NCI-H128 (cell line): ENCODE measurements around the gene SMARCD2.
A peak's percentile ranks its signal among the peaks of the same experiment; 100 is the strongest.
"Not testable (repeated sequence)": the region's sequence is repeated elsewhere in the genome, so short reads cannot be mapped to it uniquely, and the experiment has no call there.

Source experiments
- DNase-seq: peaks from one replicate; lab custom pipeline; 2025; ENCODE audit not compliant: unreplicated experiment; lab: John Stamatoyannopoulos, UW

SMARCD2 gene

DNA sequence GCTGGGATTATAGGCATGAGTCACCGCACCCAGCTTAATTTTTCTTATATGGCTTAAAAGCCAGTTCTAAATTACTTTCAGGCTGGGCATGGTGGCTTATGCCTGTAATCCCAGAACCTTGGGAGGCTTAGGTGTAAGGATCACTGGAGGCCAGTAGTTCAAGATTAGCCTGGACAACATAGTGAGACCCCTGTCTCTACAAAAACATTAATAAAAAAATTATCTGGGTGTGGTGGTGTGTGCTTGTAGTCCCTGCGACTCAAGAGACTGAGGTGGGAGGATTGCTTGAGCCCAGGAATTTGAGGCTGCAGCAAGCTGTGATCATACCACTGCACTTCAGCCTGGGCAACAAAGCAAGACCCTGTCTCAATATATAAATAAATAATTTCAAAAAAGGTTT is 10.8 kb upstream of the SMARCD2 start:
- DNase-seq, result no peak

DNA sequence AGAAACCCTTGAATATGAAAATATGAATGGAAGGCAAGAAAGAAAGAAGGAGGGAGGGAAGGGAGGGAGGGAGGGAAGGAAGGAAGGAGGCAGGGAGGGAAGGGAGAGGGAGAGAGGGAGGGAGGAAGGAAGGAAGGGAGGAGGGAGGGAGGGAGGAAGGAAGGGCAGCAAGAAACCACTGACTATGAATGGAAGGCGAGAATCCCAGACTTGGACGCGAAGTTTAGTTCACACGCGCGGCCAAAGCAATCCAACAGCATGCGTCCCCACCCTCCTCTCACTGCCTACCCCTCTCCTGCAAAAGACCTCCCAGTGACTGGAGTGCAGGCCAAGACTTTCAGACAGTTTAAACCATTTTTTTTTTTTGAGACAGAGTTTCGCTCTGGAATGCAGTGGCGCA is 7.9 kb upstream of the SMARCD2 start:
- no peak for DNase-seq

DNA sequence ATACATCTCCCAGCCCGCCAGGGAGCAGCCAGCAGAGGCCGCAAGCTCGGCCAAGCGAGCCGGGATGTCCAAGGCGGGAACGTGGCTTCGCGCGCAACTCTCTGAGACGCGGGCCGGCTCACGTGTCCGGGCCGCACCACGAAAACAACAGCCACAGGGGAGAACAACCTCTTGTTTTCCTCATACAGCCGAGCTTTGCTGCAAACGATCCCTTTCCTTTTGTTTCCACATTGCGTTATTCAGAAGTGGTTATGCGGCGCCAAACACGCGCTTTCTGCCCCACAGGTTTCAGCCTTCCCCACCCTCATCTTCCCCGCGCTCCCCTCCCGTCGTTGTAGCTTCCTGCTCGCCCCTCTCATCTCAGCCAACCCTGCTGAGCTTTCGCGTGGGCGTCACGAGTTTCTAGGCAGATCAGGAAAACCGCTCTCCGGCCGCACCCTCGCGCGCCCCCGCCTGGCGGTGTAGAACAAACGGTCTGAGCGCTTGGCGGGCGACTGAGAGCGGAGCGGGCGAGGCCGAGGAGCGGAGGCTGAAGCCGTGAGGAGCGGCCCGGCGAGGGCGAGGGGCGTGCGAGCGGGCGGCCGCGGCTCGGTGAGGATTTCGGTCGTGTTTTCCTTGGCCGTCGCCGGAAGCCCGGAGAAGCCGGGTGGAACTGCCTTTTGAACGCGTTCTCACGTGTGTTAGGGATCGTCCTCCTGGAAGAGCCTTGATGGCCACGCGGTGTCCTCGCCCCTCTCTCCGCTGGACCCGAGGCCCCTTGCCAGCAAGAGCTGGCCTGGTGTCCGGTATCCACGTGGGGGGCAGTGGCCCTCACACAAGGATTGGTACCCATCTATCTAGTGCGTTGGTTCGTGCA is 6.6 kb upstream of the SMARCD2 start:
- DNase-seq, result no peak

DNA sequence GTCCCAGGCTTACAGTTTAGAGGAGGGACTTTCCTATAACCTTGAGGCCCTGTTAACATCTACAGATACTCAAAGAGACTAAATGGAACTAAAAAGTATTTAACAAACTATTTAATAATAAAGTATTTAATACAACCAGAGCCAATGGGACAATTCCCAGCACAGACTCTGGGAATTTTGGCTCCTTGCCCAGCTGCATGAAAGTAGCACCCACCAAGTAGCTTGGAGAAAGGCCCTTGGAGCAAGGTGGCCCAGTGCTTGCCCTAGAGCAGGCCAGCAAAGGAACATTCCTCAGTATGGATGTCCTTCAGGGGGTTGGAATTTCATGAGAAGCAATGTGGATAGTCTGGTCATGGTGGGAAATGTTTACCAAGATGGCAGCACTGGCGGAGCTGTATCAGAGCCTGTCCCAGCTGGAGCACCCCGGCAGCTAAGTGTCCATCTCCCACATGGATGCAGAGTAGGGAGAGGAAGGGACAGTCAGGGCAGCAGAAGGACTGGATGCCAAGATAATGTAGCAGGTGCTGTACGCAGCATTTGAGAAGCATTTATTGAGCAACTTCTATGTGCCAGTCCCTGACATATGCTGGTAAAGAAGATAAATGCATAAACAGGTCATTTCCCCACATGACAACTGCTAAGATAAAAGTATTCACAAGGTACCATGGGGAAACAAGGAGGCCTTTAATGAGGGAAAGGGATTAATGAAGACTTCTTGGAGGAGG is 5.2 kb upstream of the SMARCD2 start:
- no peak for DNase-seq

DNA sequence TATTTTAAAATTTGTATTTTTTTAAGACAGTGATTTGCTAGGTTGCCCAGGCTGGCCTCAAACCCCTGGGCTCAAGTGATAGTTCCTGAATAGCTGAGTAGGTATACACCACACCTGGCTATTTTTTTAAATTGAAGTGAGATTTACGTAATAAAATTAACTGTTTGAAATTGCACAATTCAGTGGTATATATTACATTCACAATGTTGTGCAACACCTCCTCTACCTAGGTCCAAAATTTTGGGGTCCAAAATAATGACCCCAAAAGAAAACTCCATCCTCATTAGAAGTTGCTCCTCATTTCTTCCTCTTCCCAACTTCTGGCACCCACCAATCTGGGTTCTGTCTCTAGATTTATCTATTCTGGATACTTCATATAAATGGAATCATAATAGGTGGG is 3.0 kb upstream of the SMARCD2 start:
- DNase-seq, result no peak

DNA sequence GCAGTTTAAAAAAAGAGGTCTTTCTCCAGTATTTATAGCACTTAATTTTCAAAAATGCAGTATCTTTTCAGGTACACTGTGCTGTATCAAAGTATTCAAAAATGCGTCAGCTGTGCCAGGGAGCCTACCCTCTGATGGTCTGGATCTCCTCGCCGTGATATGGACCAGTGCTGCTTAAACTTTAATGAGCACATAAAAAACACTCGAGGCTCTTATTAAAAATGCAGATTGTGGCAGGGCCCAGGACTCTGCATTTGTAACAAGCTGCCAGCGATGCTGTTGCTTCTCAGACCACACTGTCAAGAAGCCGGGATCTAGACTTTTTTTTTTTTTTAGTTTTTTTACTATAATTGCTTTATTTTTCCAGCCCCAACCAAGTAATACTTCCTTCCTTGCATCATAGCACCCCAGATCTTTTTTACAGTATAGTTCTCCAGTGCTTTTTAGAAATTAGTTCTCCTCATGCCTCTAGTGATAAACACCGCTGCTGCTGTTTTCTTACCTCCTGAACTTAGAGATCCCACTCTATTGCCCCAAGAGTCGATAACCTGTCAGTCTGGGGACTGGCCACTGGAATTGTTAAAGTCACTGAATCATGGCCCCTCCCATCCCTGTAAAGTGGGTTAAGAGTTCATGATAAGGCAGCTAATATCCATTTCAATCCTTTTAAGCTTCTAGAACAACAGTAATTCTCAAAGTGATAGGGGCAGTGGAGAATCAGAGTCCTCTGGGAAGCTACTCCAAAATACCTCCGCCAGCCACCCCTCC is 1.6 kb upstream of the SMARCD2 start:
- no peak for DNase-seq

DNA sequence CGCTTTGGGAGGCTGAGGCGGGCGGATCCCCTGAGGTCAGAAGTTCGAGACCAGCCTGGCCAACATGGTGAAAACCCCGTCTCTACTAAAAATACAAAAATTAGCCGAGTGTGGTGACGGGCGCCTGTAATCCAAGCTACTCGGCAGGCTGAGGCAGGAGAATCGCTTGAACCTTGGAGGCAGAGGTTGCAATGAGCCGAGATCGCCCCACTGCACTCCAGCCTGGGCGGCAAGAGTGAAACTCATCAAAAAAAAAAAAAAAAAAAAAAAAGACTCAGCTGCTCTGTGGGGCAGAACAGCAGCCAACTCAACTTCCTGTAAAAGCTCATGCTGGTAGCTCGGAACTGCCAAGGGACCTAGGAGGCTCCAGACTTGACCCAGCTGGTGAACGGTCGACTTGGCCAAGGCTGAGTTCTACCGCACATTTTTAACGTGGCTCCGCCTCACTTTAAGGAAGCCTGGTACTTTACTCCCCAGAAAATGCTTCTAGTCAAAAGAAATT is 953 bp upstream of the SMARCD2 start:
- not testable (repeated sequence) for DNase-seq

DNA sequence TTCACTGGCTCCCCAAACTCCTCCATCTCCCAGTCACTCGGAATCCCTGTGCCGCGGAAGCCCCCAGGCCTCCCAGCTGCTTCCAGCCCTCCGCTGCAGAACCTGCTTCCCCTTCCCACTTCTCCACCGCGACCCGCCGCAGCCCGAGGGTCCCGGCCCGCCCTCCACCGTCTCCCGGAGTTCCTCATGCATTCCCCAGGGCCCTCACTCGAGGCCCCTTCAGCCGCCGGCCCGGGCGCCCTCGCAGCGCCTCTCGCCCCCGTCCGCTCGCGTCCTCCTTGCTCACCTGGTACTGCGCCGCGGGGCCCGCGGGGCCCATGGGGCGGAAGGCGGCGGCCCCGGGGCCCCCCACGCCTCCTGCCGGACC is 329 bp downstream of the SMARCD2 start:
- no peak for DNase-seq

DNA sequence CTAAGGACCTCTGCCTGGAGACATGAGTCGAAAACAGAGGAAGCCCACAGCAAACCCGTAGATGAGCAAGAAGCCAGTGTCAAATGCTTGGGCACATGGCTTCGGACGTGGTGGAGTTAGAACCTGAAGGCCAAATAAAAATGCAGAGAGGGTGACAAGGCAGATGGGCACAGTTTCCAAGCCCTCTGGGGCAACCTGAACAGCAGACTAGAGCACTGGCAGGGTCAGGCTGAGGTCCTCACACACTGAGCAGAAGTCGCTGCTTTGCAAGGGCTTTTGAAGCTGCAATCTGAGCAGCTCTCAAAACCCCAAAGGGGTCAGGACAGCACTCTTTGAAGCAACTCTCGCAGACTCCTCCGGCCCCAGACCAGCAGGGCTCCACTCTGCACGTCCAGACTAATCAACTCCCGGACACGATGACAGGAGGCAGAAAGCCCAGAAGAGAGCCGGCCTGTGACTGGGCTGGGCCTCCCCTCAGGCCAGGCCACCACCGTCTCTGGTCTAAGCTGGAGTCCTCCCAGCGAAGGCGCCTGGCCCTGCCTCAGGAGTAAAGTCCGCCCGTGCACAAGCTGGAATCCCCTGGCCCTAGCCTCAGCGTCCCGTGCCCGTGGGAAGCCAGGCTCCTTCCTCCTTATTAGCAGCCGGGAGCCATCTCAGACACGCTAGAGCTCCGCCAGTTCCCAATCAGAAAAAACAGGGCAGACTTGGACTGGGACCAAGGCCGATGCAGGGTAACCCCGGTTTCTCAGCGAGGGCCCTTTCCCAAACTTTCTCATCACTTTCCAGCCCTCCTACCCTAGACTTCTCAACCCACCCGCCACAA is 924 bp downstream of the SMARCD2 start:
- no peak for DNase-seq

DNA sequence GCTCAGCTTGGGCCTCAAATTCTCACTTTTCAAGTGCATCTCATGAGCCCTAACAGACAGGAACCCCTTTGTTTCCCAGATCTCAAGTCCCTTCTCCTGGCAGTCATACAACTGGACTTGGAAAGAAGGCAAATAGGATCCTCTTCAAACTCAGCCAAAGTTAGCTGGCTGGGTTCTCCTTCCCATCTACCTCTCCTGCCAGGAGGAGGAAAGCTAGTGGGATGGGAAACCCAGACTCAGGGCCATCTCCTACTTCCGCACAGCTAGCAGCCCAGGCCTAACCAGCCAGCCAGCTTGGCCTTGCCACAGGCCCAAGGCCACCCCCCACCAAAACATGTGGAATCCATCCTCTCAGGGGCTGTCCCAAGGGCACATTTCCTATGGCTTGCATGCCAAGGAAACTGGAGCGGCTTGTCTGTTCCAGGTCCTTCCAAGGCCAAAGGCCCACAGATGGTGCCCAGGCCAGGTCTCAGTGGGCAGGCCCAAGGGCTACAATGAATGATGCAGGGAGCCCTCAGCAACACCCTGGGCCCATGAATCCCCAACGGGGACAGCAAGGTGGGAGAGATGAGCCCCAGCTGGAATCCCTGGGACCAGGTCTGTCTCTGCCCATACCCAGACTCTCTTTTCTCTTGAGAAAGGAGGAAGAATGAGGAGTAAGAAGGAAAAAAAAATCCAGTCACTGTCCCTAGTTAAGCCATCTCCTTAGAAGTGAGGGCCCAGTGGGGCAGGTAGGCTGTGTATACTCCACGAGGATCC is 1.7 kb downstream of the SMARCD2 start:
- no peak for DNase-seq

DNA sequence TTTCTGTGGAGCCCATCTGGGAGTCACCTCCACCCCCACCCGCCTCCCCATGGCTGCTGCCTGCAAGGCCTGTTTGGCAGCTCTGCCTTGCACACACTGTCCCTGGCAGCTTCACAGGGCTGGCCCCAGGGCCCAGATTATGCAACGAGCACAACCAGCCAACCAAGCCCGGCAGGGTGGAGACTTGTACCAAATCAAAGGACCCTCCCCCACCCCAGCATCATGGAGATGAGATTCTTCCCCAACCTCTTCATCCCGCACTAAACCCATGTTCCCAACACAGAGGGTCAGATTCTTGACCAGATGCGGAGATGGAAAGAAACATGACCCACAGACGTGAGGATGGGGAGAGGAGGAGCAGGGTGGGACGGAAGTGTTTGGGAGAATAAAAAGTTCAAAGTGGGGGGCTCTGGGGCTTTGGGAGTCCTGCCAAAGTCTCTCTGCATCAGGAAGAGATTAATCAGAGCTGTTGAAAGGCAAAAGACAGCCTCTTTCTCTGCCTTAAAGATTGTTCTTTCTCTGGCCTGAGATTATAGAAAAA is 3.8 kb downstream of the SMARCD2 start:
- no peak for DNase-seq

DNA sequence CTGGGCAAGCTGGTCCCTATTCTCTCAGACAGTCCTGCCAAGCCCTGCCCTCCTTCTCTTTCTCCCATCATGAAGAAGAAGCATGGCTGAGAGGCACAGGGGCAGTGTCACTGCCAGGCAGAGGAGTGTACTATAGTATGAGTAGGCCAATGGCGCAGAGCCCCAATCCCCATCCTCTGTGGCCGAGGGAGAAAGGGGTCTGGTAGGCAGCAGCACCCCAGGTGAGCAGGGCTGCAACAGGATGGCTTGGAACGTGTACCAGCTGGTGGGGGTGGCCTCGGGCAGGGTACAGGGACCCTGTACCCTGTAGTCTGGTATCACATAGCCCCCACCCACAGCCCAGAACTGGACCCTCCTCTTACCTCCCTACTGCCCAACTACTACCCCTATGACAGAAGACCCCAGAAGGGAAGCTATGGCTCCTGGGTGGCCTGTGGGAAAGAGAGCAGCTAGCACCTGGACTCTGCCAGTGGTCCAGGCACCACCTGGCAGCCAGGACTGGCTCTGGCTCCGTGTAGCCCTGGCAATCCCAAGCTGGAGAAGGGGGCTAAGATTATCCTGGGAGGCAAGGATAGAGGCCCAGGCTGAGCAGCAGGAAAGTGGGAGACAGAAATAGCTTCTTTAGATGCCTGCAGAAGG is 4.4 kb downstream of the SMARCD2 start:
- DNase-seq, result no peak

DNA sequence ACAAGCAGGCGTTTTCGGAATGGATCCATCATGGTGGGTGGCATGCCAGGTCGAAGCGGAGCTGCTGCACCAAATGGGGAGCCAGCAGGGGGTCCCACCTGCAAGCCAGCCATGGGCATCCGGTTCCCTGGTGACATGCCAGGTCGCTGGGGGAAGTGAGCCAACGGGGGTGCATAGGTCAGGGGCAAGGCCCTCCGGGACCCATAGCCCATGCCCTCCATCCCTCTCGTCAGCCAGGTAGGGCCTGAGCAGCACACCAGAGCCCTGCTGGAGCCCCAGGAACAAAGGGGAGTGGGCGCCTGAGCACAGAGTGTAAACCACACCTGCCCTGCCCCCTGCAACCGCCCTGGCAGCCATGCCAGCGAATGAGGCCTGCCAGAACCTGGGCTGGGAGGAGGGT is 5.0 kb downstream of the SMARCD2 start:
- DNase-seq, result no peak

DNA sequence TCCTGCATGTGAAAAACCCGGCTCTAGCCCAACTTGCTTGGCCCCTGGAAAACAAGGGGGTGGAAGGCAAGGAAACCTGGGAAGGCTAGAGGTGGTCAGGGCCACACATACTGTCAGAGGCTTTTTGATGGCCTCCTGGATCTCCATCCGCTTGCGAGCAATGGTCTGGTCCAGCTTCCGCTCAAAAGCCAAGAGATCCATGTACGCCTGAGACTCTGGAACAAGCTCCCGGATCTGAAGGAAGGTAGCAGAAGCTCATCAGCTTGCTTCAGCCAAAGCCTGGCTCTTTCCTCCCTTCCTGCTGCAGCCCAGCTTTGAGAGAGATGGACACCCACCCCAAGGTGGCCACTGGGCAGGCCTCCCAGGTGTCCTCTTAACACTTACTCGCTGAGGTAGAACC is 5.7 kb downstream of the SMARCD2 start:
- DNase-seq, result no peak

DNA sequence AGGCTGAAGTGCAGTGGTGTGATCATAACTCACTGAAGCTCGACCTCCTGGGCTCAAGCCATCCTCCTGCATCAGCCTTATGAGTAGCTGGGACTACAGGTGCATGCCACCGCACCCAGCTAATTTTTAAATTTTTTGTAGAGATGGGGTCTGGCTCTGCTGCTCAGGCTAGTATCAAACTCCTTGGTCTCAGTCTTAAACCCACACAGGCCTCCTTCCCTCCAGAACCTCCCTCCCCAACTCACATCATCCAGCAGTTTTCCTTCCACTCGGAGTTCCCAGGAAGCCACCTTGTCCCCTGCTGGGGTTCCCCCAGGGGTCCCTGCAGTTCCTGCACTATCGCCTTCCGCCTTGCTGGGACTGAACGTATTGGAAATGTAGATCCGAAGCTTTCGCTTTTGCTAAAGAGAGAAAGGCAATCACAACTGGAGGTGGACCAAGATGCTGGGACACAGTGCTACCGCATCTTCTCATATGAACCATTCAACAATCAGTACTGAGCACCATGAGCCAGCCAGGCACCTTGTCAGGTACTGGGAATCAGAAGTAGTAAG is 7.2 kb downstream of the SMARCD2 start:
- no peak for DNase-seq

DNA sequence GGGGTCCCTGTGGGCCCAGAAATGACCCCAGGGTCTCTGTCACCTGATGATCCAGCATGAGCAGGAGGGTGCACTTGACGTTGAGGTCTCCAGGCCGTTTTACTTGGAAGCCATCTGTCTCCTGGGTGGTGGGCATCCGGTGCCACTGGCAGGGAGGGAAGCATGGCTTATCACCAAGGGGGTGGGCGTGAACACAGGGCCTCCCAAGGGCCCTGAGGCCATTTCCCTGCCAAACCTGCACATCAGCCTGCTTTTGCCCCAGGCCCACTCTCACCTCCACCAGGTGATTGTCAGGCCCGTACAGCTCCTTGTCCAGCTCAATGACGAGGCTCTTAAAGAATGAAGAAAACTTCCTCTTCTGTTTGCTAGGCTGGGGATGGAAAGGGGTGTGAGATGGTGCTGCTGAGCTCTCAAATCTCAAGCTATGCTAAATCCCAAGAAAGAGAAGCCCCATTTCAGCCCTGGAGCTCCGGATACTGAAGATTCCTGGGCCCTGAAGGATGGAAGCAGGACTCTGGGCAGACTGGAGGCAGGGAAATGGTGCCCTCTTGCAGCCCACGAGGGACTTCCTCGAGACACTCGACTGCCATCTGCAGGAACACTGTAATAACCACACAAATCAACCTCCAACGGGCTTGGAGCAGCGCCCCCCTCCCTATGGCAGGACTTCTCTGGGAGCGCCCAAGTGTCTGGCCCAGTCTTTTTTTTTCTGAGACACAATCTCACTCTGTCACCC is 7.9 kb downstream of the SMARCD2 start:
- DNase-seq, result peak; percentile 15

DNA sequence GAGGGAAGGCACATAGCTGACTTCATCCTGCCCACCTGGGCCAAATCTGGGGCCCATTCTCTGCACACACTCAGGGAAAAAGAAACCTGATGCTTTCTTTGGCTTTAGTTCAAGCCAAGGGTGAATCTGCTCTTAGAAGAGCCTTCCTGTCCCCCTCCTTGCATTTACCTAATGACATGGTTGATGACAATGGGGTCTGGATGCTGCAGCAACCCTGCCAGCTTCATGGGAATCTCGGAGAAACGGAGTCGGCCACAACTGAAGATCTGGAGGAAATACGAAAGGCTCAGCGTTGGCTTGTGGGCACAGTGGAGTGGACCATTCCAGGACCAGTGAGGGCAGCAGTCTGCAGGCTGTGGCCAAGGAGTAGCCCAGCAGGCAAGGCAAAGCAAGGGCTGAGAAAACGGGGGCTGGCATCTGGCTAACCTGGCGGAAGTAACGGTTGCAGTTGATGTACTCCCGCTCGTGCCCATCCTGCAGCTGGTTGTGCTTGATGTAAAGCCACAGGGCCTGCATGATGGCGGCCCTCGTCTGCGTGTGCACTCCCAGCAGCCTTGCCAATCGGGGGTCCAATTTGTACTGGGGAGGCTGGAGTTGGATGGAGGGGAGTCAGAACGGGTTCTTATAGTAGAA is 8.6 kb downstream of the SMARCD2 start:
- no peak for DNase-seq
